ENCODE results near the gene TATDN3.
"Not testable (repeated sequence)": the region's sequence is repeated elsewhere in the genome, so short reads cannot be mapped to it uniquely, and the experiment has no call there.

The TATDN3 gene, protein sequence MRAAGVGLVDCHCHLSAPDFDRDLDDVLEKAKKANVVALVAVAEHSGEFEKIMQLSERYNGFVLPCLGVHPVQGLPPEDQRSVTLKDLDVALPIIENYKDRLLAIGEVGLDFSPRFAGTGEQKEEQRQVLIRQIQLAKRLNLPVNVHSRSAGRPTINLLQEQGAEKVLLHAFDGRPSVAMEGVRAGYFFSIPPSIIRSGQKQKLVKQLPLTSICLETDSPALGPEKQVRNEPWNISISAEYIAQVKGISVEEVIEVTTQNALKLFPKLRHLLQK

DNA sequence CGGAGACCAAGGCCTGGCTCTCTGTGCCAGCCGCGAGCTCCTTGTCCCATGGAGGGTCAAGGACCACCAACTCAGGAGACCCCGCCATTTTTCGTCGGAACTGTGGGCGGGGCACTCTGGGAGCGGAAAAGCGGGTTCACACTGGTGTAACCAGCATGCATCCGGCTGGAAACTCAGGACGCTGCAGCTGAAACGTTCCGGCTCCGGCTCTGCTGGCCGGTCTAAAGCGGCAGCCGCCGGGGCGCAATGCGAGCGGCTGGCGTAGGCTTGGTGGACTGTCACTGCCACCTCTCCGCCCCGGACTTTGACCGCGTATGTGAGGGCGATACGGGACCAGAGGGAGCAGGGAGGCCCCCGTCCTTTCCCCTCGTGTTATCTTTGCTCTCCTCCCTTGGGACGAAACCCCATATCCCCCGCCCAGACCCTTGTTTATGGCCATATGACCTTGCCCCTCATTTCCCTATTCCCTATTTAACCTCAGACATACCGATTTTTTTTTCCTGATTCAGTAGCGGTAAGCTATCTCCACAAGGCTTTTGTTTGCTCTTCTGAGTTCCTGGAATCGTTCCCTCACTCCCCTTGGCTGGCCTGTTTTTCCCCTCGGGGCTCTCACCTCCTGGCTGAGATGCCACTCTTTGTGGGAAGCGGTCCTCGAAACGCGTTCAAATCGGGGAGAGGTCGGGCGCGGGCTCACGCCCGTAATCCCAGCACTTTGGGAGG lies at the start of gene TATDN3, which contains the start of gene NSL1:
Gene TATDN3, plus strand, starts transcription at position 219 of the 720 bp plus-strand sequence. Its CDS starts 28 bp downstream, at position 247.
Gene NSL1, minus strand, starts transcription at position 102 of the 720 bp plus-strand sequence. Its CDS starts 14 bp downstream, at position 88.
- peak; percentile 88 for DNase-seq (ENCODE audit: low spot score)

DNA sequence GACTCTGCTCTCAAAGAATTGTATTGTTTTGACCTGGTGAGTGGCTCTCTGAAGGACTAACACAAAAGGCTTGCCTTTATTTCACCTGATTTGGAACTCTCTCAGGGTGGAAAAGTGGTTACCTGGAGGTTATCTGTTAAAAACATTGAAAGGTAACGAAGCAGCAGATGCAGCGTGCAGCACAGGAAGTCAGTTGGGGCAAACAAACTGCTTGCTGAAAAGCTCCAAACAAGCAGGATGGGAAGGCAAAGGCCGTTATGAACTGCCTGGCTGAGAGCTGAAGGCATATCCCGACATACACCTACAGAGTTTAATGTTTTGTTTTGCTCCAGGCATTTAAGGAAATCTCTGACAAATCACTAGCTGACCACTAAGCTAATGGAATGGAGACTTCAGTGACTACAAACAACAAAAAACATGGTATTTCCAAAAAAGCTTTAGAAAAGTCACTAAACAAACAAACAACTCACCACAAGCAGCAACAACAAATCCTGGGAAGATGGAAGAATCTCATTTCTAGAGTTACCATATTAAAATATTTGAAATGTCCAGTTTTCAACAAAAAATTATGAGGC lies 47.7 kb upstream of the TATDN3 start:
- DNase-seq (ENCODE audit: low spot score): no peak

GRCh38 chr1:212745303-212745702 lies 46.4 kb upstream of the TATDN3 start:
- DNase-seq (ENCODE audit: low spot score): no peak

GRCh38 chr1:212746546-212746945 lies 45.1 kb upstream of the TATDN3 start:
- no peak for DNase-seq (ENCODE audit: low spot score)

DNA sequence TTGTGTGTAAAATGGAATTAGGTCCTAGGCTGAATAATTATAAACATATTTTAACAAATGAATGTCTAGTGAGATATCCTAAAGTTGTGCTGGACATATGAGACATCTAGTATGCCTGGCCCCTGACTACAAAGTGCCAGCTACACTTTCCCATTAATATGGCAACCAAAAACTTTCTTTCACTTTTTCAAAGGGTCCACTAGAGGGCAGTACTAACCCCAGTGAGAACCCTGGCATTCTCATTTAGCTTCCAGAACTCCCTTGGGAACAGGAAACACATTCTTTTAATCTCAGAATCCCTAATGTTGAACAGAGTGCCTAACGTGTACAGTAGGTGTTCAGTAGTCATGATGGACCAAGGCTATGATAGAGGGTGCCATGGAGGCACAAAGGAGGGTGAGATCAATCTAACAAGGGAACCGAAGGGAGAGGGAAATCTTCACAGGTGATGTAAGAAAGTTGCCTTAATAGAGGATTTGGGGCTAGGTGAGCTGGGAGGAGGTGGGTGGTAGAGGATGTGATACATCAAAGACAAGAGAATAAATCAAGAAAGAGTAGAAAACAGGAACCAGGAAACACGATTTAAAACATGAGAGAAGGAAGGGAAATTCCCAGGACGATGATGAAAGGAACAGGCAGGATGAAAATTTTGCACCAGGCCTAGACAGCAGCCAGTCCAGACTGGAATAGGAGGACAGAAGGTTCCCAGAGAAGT lies 41.7 kb upstream of the TATDN3 start:
- peak; percentile 65 for DNase-seq (ENCODE audit: low spot score)

DNA sequence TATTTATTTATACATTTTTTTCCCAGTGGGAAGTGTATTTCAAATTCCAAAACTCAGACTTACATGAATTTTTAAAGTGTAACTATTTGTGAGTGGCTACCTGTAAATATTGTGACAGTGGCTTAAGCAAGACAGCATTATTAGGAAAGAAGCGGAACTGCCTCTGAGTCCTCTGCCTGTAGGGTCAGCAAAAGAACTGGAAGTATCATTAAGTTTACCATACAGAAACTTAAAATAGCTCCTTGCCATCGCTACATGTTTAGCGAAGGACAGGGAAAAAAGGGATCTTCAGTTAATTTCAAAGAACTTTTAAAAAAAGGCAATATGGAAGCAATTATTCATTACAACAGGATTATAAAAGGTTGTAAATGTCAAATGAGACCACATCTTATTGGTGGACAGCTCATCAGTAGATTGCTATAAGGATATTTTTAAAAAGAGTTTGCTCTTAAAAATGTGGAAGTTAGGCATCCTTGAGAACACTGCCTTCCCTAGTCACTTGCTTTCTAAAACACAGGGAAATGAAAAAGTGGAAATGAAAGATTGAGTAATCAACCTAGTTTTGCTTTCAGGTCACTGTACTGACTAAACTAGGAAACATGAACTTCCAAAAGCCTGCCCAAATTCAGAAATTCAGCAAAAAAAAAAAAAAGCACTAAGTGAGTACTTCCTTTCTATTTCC lies 39.3 kb upstream of the TATDN3 start:
- peak; percentile 55 for DNase-seq (ENCODE audit: low spot score)

GRCh38 chr1:212752934-212753497 lies 38.7 kb upstream of the TATDN3 start:
- no peak for DNase-seq (ENCODE audit: low spot score)

GRCh38 chr1:212753749-212754148 lies 37.9 kb upstream of the TATDN3 start:
- DNase-seq (ENCODE audit: low spot score): no peak

- no peak for DNase-seq (ENCODE audit: low spot score)
These were observed 37.5 kb upstream of the TATDN3 start for GRCh38 chr1:212754193-212754592.

- DNase-seq (ENCODE audit: low spot score): peak; percentile 85
These were observed 37.0 kb upstream of the TATDN3 start for GRCh38 chr1:212754680-212755079.

DNA sequence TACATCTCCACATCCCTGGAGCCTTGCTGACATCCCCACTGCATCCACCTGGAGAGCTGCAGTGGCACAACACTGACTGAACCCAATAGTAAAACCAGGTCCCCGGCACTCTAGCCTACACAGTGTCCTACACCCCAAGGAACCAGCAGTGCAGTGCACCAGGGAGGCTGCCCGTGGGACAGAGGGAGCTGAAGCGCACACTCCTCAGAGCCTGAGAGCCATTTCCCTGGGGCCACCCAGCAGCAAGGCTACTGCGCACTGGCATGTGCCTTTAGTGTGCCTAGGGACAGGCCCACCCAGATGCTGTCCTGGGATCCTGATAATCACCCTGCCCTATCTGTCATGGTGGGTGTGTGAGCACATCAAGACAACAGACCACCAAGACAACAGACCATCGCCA lies 32.0 kb upstream of the TATDN3 start:
- DNase-seq (ENCODE audit: low spot score): no peak

DNA sequence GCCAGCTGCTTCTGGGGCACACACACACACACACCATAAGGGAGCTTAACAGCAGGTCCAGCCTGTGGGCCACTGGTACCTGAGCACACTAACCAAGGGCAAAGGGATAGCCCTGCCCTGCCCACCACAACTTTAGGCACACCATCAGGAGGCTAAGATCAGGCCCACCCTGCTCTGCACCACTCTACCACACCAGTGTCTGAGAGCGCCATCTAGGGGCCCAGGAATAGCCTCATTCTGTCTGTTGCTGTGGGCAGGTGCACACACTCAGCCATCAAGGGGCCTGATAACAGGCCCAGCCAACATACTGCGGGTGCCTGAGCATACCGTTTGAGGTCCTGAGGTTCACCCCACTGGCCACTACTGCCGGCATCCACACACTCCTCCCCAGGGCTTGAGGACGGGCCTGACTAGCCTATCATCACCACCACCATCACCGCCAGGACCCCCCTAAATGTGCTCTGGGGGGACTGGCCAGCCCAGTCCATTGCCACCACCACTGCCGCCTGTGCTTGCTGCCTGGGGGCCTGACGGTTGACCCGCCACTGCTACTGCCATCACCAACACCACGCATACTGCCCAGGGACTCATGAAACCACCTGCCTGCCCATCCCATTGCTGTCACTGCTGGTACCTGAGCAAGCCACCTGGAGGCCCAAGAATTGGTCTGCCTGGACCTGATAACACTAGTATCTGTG lies 31.4 kb upstream of the TATDN3 start:
- DNase-seq (ENCODE audit: low spot score): no peak

- DNase-seq (ENCODE audit: low spot score): no peak
These were observed 29.5 kb upstream of the TATDN3 start for GRCh38 chr1:212762234-212762633.

DNA sequence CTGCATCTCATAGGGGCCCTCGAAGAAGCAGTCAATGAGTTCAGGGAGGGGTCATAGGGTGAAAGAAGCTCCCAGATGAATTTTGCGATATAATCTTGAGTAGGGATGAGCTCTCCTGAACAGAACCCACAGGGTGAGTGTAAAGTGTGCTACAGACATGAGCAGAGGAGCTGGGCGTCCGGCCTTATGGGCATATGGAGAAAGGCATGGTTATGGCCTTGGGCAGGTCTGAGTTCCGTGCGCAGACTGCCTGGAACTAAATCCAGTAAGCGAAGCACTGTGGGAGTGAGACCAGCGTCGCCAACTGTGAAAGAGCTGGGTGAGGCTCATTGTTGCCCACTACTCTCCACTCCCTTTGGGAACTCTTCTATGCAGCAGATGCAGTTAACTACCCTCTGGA lies 28.9 kb upstream of the TATDN3 start:
- no peak for DNase-seq (ENCODE audit: low spot score)

DNA sequence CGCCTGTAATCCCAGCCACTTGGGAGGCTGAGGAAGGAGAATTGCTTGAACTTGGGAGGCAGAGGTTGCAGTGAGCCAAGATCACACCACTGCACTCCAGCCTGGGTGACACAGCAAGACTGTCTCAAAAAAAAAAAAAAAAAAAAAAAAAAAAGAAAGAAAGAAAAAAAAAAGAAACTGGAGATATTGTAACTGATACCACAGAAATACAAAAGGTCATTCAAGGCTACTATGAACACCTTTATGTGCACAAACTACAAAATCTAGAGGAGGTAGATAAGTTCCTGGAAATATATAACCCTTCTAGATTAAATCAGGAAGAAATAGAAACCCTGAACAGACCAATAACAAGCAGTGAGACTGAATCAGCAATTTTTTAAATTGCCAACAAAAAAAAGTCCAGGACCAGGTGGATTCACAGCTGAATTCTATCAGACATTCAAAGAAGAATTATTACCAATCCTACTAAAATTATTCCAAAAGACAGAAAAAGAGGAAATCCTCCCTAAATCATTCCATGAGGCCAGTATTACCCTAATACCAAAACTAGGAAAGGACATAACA lies 26.9 kb upstream of the TATDN3 start:
- DNase-seq (ENCODE audit: low spot score): not testable (repeated sequence)

DNA sequence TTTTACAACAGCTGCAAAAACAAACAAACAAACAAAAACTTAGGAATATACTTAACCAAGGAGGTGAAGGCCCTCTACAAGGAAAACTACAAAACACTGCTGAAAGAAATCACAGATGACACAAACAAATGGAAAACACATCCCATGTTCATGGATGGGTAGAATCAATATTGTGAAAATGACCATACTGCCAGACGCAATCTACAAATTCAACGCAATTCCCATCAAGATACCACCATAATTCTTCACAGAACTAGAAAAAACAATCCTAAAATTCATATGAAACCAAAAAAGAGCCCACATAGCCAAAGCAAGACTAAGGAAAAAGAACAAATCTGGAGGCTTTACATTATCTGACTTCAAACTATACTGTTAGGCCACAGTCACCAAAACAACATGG lies 24.9 kb upstream of the TATDN3 start:
- DNase-seq (ENCODE audit: low spot score): not testable (repeated sequence)

GRCh38 chr1:212769459-212770167 lies 22.1 kb upstream of the TATDN3 start:
- DNase-seq (ENCODE audit: low spot score): no peak

GRCh38 chr1:212771341-212771740 lies 20.4 kb upstream of the TATDN3 start:
- DNase-seq (ENCODE audit: low spot score): no peak

- no peak for DNase-seq (ENCODE audit: low spot score)
These were observed 18.7 kb upstream of the TATDN3 start for GRCh38 chr1:212773011-212773410.

GRCh38 chr1:212774584-212774983 lies 17.1 kb upstream of the TATDN3 start:
- no peak for DNase-seq (ENCODE audit: low spot score)

Data from globus pallidus (tissue), 1 donor.